Measurements from ENCODE around the gene RAB1B.

The RAB1B gene

DNA sequence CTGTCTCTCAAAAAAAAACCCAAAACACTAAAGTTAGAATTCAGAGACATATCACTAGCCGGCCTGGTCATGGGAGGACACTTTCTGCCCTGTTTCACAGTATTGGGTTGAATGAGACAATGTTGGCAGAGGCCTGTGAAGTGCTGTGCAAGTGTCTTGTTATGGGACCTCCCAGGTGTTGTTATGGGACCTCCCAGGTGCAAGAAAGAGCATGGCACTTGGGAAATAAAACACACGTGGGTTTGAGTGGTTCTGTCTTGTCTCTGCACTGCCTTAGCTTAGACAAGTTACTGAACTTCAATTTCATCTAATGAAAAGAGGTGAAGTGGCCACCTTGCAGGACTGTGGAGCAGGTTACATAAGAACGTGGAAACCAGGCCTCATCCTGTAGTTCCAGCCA is 28.9 kb upstream of the RAB1B start:
- Histone ChIP-seq H3K79me2 (ENCODE audit: low read length) (no peaks in the 10 kb centered on the region), H3K9ac (ENCODE audit: low read length) (no peak overlapping the region), H2AFZ (ENCODE audit: low read depth, low read length) (no peak overlapping the region), H3K4me3 (ENCODE audit: low read length) (no peak overlapping the region), H3K4me2 (ENCODE audit: low read length) (no peak overlapping the region), H3K9me3 (ENCODE audit: insufficient read depth, low read length) (no peaks in the 10 kb centered on the region), H3K27ac (ENCODE audit: low read length) (no peak overlapping the region), H4K20me1 (ENCODE audit: insufficient read depth, low read length) (no peaks in the 10 kb centered on the region), H3K4me1 (ENCODE audit: low read length) (no peaks in the 10 kb centered on the region), H3K36me3 (replicated peaks; ENCODE audit: low read depth, low read length) (no peaks in the 10 kb centered on the region), H3K27me3 (ENCODE audit: low read depth, low read length) (no peaks in the 10 kb centered on the region)
- TF ChIP-seq, protein P1, sequence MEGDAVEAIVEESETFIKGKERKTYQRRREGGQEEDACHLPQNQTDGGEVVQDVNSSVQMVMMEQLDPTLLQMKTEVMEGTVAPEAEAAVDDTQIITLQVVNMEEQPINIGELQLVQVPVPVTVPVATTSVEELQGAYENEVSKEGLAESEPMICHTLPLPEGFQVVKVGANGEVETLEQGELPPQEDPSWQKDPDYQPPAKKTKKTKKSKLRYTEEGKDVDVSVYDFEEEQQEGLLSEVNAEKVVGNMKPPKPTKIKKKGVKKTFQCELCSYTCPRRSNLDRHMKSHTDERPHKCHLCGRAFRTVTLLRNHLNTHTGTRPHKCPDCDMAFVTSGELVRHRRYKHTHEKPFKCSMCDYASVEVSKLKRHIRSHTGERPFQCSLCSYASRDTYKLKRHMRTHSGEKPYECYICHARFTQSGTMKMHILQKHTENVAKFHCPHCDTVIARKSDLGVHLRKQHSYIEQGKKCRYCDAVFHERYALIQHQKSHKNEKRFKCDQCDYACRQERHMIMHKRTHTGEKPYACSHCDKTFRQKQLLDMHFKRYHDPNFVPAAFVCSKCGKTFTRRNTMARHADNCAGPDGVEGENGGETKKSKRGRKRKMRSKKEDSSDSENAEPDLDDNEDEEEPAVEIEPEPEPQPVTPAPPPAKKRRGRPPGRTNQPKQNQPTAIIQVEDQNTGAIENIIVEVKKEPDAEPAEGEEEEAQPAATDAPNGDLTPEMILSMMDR (IDR thresholded peaks at IDR 0.05; ENCODE audit: low read depth, low read length): no peak
- TF ChIP-seq EZH2phosphoT487 (IDR thresholded peaks at IDR 0.05; ENCODE audit: low read depth): no peak

DNA sequence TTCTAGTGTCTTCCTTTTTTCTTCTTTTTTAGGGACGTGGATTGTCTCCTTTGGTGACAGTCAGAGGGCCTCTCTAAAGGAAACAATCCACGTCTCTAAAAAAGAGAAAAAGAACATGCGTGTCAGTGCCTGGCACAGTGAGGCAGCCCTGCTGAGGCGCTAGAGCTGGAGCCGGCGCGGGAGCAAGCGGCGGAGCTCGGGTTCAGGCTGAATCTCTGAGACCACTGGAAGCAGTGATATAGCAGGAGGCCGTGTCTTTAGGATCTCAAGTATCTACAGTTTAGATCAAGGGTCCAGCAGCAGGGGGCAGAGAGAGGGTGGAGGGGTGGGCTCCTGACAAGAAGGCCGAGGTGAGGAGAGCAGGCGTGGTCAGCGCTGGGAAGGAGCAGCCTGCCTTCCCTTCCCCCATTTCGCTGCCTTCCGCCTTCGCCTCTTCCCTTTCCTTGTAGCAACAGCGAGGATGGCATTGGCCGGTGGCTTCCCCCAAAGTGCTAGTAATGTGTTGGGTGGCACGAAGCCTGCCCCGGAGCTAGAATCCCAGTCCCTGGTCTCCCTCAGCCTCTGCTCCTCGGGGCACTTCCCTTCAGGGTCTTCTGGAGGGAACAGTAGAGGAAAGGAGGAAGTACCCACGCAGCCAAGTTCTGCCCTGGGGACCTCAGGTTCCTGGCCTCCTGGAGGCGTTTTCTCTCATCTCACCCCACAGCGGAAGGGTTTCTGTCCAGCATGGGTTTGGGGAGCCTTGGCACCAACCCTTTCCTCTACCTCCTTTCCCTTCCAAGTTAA is 28.2 kb upstream of the RAB1B start:
- no peak for TF ChIP-seq EZH2phosphoT487 (IDR thresholded peaks at IDR 0.05; ENCODE audit: low read depth)
- TF ChIP-seq, protein P1 (IDR thresholded peaks at IDR 0.05; ENCODE audit: low read depth, low read length): no peak
- Histone ChIP-seq H3K27me3 (ENCODE audit: low read depth, low read length) (no peaks in the 10 kb centered on the region), H3K4me2 (ENCODE audit: low read length) (no peak overlapping the region), H3K9ac (ENCODE audit: low read length) (no peak overlapping the region), H3K9me3 (ENCODE audit: insufficient read depth, low read length) (no peaks in the 10 kb centered on the region), H3K27ac (ENCODE audit: low read length) (no peak overlapping the region), H3K4me1 (ENCODE audit: low read length) (no peaks in the 10 kb centered on the region), H3K79me2 (ENCODE audit: low read length) (no peaks in the 10 kb centered on the region), H3K36me3 (replicated peaks; ENCODE audit: low read depth, low read length) (no peaks in the 10 kb centered on the region), H3K4me3 (ENCODE audit: low read length) (no peak overlapping the region), H2AFZ (ENCODE audit: low read depth, low read length) (no peak overlapping the region), H4K20me1 (ENCODE audit: insufficient read depth, low read length) (no peaks in the 10 kb centered on the region)

DNA sequence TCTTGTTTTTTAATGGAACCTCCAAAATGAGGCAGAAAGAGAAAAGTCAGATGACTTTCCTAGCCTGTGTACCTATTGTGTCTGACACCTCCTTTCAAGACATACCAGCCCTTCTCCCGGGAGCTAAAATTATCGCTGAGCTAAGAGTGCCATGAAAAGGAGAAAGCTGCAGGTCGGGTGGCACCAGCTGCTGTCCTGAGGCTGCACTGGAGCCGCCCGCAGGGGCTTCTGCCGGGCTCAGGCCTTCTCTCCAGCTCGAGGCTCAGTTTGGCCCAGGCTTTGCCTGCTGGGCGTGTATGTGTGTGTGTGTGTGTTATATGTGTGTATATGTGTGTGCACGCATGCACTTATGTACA is 27.7 kb upstream of the RAB1B start:
- Histone ChIP-seq H3K4me1 (ENCODE audit: low read length) (no peaks in the 10 kb centered on the region), H3K9me3 (ENCODE audit: insufficient read depth, low read length) (no peaks in the 10 kb centered on the region), H2AFZ (ENCODE audit: low read depth, low read length) (no peak overlapping the region), H3K79me2 (ENCODE audit: low read length) (no peaks in the 10 kb centered on the region), H3K9ac (ENCODE audit: low read length) (no peak overlapping the region), H3K4me3 (ENCODE audit: low read length) (no peak overlapping the region), H4K20me1 (ENCODE audit: insufficient read depth, low read length) (no peaks in the 10 kb centered on the region), H3K27me3 (ENCODE audit: low read depth, low read length) (no peaks in the 10 kb centered on the region), H3K36me3 (replicated peaks; ENCODE audit: low read depth, low read length) (no peaks in the 10 kb centered on the region), H3K27ac (ENCODE audit: low read length) (no peak overlapping the region), H3K4me2 (ENCODE audit: low read length) (no peak overlapping the region)
- no peak for TF ChIP-seq EZH2phosphoT487 (IDR thresholded peaks at IDR 0.05; ENCODE audit: low read depth)
- TF ChIP-seq, protein P1 (IDR thresholded peaks at IDR 0.05; ENCODE audit: low read depth, low read length): no peak

DNA sequence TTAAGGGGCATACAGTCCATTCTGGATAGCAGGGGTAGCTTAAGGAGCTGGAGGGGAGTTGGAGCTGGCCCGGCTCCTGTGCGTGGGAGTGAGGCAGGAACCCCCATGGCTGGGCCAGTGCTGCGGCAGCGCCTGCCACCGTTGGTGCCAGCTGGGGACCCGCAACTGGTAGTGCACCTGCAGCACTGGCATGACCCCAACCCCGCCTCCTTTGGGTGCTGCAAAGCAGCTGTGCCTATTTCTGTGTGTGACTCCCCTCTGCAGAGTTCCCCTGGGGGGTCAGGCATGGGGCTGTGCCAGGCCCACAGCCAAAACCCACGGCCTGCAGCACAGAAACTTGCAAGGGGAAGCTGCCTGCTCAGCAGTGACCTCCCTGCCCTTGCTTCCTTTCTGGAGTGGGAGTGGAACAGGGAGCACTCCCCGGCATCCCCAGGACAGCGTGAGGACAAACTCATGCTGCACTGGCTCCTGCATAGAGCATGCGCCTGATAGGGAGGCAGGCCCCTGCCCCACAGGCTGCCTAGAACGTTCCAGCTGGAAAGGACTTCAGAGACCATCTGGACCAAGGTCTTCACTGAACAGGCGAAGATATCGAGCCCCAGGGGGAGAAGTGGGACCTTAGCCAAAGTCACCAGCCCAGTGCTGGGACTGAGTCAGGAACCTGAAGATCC is 26.2 kb upstream of the RAB1B start:
- Histone ChIP-seq H3K4me1 (ENCODE audit: low read length) (no peaks in the 10 kb centered on the region), H3K27me3 (ENCODE audit: low read depth, low read length) (no peaks in the 10 kb centered on the region), H3K79me2 (ENCODE audit: low read length) (no peaks in the 10 kb centered on the region), H4K20me1 (ENCODE audit: insufficient read depth, low read length) (no peaks in the 10 kb centered on the region), H2AFZ (ENCODE audit: low read depth, low read length) (no peak overlapping the region), H3K36me3 (replicated peaks; ENCODE audit: low read depth, low read length) (no peaks in the 10 kb centered on the region), H3K4me2 (ENCODE audit: low read length) (no peak overlapping the region), H3K4me3 (ENCODE audit: low read length) (no peak overlapping the region), H3K27ac (ENCODE audit: low read length) (no peak overlapping the region), H3K9me3 (ENCODE audit: insufficient read depth, low read length) (no peaks in the 10 kb centered on the region), H3K9ac (ENCODE audit: low read length) (no peak overlapping the region)
- no peak for TF ChIP-seq EZH2phosphoT487 (IDR thresholded peaks at IDR 0.05; ENCODE audit: low read depth)
- TF ChIP-seq, protein P1 (IDR thresholded peaks at IDR 0.05; ENCODE audit: low read depth, low read length): no peak
